Right cardiac atrium (tissue), 5 donors: ENCODE measurements around the gene RASSF5. TPM values are rescaled to one million over a fixed set of nuclear protein-coding genes. Genes with fewer than 3 reads are reported as not detected.

ENCODE experiments used
- ATAC-seq, 2 donors: fragments of 200-7000 bp; cut with Tn5 transposase; one replicate each; pipeline versions ENCODE4 v1.8.0 to v1.9.1; 2020; ENCODE audit warnings: moderate library complexity in 2 of 2, mild to moderate bottlenecking in 1 of 2
- DNase-seq, 3 donors: peaks; one replicate each; pipeline ENCODE4 v3.0.0-alpha.2; 2020
- H3K27ac ChIP-seq: one replicate; pipeline ENCODE4 v1.5.1; 2013; ENCODE audit warnings: mild to moderate bottlenecking, low read length, control low read depth, moderate library complexity
- H3K27me3 ChIP-seq: one replicate; pipeline ENCODE4 v1.6.1; 2013; ENCODE audit not compliant: control insufficient read depth, insufficient read depth
- H3K4me1 ChIP-seq: one replicate; pipeline ENCODE4 v1.6.1; 2013; ENCODE audit warnings: low read length; ENCODE audit not compliant: control insufficient read depth, insufficient read depth
- H3K4me3 ChIP-seq: one replicate; pipeline ENCODE4 v1.5.1; 2013; ENCODE audit warnings: low read length, control low read depth
- H3K9me3 ChIP-seq: one replicate; pipeline ENCODE4 v1.6.1; 2013; ENCODE audit warnings: low read length; ENCODE audit not compliant: control insufficient read depth
- WGBS: extraction: QIAGEN DNeasy Blood & Tissue Kit; methylation state at CpG from one replicate; pipeline ENCODE4 v1.1.7; 2013; 5-methylcytosine and 5-hydroxymethylcytosine counted together
- intact Hi-C, 4 donors: fragments of 100-400 bp; cut with DNase I; formaldehyde crosslinking; loops; one replicate each; pipeline versions ENCODE4 v1.11.0 to v1.14.0; 2022 to 2023
- polyA plus RNA-seq: library from polyadenylated mRNA; stranded (reverse); fragments of 200-250 nt; gene quantifications from one replicate; pipeline ENCODE4 v1.2.3, GENCODE V29; 2013
- total RNA-seq, 4 donors: library from RNA; stranded (reverse); fragmentation: NEBNext Ultra II Directional; extraction: Animal tissue kit (Norgen Biotek cat#: 25700); gene quantifications; one replicate each; pipeline ENCODE4 v1.2.1, GENCODE V29; 2021
- donor health status: healthy with polysubstance abuse.
- donor health status: DM: no; HTN: yes; CAD: no.
- donor health status: DM: no; HTN: no; CAD: no.
- donor health status: DM: no; HTN: yes; CAD: no; lungs with severe emphysema.
- donor health status: DM: yes; HTN: yes; CAD: no.

RASSF5 gene
- total and polyA plus RNA-seq, 5 donors, result 9.3 to 29.0 (median 19.8) TPM

- peaks cover 9% of the 10 kb centered on the region for H3K4me1 ChIP-seq
- H3K4me3 ChIP-seq, result no peak overlapping the region
- intact Hi-C loops, result no loop called here
- DNase-seq (no peak), ATAC-seq (no peak)
- no peaks in the 10 kb centered on the region for H3K27me3 ChIP-seq
- 37% methylated on average over 15 of the region's 15 CpGs for WGBS
- H3K27ac ChIP-seq, result no peak overlapping the region
- no peaks in the 10 kb centered on the region for H3K9me3 ChIP-seq
Observed at GRCh38 chr1:206466840-206467649, 40.3 kb upstream of the RASSF5 start.

- H3K4me3 ChIP-seq, result no peak overlapping the region
- H3K4me1 ChIP-seq, result peaks cover 9% of the 10 kb centered on the region
- H3K27ac ChIP-seq, result no peak overlapping the region
- H3K27me3 ChIP-seq, result no peaks in the 10 kb centered on the region
- WGBS, result 38% methylated on average over 9 of the region's 9 CpGs
- no peaks in the 10 kb centered on the region for H3K9me3 ChIP-seq
- peak; percentile 2 to 24 for ATAC-seq
- DNase-seq, result no peak
- intact Hi-C loops, result no loop called here
Observed at GRCh38 chr1:206467915-206468314, 39.4 kb upstream of the RASSF5 start.

GRCh38 chr1:206468571-206468970, 38.8 kb upstream of the RASSF5 start:
- Histone ChIP-seq H3K27me3 (no peaks in the 10 kb centered on the region), H3K27ac (no peak overlapping the region), H3K4me3 (no peak overlapping the region), H3K4me1 (peaks cover 9% of the 10 kb centered on the region), H3K9me3 (no peaks in the 10 kb centered on the region)
- WGBS, result 73% methylated on average over 3 of the region's 3 CpGs
- intact Hi-C loops, result no loop called here
- DNase-seq, result no peak
- ATAC-seq, result no peak

- no peak overlapping the region for H3K27ac ChIP-seq
- no peak for DNase-seq
- no peaks in the 10 kb centered on the region for H3K27me3 ChIP-seq
- no peaks in the 10 kb centered on the region for H3K9me3 ChIP-seq
- H3K4me3 ChIP-seq, result no peak overlapping the region
- H3K4me1 ChIP-seq, result peaks cover 7% of the 10 kb centered on the region
- 69% methylated on average over 2 of the region's 2 CpGs for whole genome bisulfite sequencing
- intact Hi-C loops, result no loop called here
- no peak for ATAC-seq
Observed at GRCh38 chr1:206469411-206469932, 37.9 kb upstream of the RASSF5 start.

- no peaks in the 10 kb centered on the region for H3K9me3 ChIP-seq
- 13% methylated on average over 10 of the region's 10 CpGs for WGBS
- no peak within 1 kb of the TSS for H3K27ac ChIP-seq
- DNase-seq (peak; percentile 54 to 79 (median 75)), ATAC-seq (peak; percentile 64 to 74)
- no peaks in the 10 kb centered on the region for H3K27me3 ChIP-seq
- H3K4me1 ChIP-seq, result peaks cover 7% of the 10 kb centered on the region
- peak within 1 kb of the TSS; percentile 48 for H3K4me3 ChIP-seq
- intact Hi-C loops, result loop anchor here in 1 of 4 donors (10.0 kb wide), 1 partner anchor 435 kb away; no protein-coding TSS in a partner anchor
Observed at GRCh38 chr1:206469933-206470691, 37.2 kb upstream of the RASSF5 start, which contains the start of gene IKBKE. Gene IKBKE (plus strand): TSS chr1:206470476. CDS start chr1:206473228, 2,752 bp downstream.

- ATAC-seq, result peak; percentile 42 to 73
- H3K27me3 ChIP-seq, result no peaks in the 10 kb centered on the region
- H3K27ac ChIP-seq, result no peak overlapping the region
- WGBS, result 2% methylated on average over 18 of the region's 18 CpGs
- DNase-seq, result peak in 2 of 3 donors; percentile 19 to 67
- intact Hi-C loops, result loop anchor here in 1 of 4 donors (10.0 kb wide), 1 partner anchor 434 kb away; no protein-coding TSS in a partner anchor
- peaks cover 7% of the 10 kb centered on the region for H3K4me1 ChIP-seq
- H3K4me3 ChIP-seq, result peak overlapping the region; percentile 48
- H3K9me3 ChIP-seq, result no peaks in the 10 kb centered on the region
Observed at GRCh38 chr1:206470692-206471414, 36.5 kb upstream of the RASSF5 start.

GRCh38 chr1:206471415-206471801, 35.9 kb upstream of the RASSF5 start:
- DNase-seq (no peak), ATAC-seq (no peak)
- no peaks in the 10 kb centered on the region for H3K27me3 ChIP-seq
- no peaks in the 10 kb centered on the region for H3K9me3 ChIP-seq
- H3K4me3 ChIP-seq, result no peak overlapping the region
- intact Hi-C loops, result loop anchor here in 1 of 4 donors (10.0 kb wide), 1 partner anchor 433 kb away; no protein-coding TSS in a partner anchor
- H3K27ac ChIP-seq, result no peak overlapping the region
- WGBS, result 67% methylated on average over 7 of the region's 7 CpGs
- H3K4me1 ChIP-seq, result peaks cover 7% of the 10 kb centered on the region

- peaks cover 7% of the 10 kb centered on the region for H3K4me1 ChIP-seq
- 91% methylated on average over 2 of the region's 2 CpGs for WGBS
- no peak overlapping the region for H3K4me3 ChIP-seq
Observed at GRCh38 chr1:206472024-206472423, 35.3 kb upstream of the RASSF5 start.

GRCh38 chr1:206472454-206472853, 34.9 kb upstream of the RASSF5 start:
- WGBS, result 30% methylated on average over 3 of the region's 3 CpGs
- H3K27me3 ChIP-seq, result no peaks in the 10 kb centered on the region
- H3K27ac ChIP-seq, result no peak overlapping the region
- ATAC-seq (peak; percentile 5 to 20), DNase-seq (peak in 1 of 3 donors; percentile 48)
- intact Hi-C loops, result loop anchor here in 1 of 4 donors (10.0 kb wide), 1 partner anchor 432 kb away; no protein-coding TSS in a partner anchor
- H3K4me1 ChIP-seq, result peaks cover 4% of the 10 kb centered on the region
- H3K9me3 ChIP-seq, result no peaks in the 10 kb centered on the region
- H3K4me3 ChIP-seq, result no peak overlapping the region

More at GRCh38 chr1:206472024-206472423, 35.3 kb upstream of the RASSF5 start:
- DNase-seq (no peak), ATAC-seq (no peak)
- no peak overlapping the region for H3K27ac ChIP-seq
- H3K27me3 ChIP-seq, result no peaks in the 10 kb centered on the region
- intact Hi-C loops, result loop anchor here in 1 of 4 donors (10.0 kb wide), 1 partner anchor 433 kb away; no protein-coding TSS in a partner anchor
- H3K9me3 ChIP-seq, result no peaks in the 10 kb centered on the region

GRCh38 chr1:206472886-206473285, 34.4 kb upstream of the RASSF5 start:
- no peaks in the 10 kb centered on the region for H3K27me3 ChIP-seq
- WGBS, result 66% methylated on average over 5 of the region's 5 CpGs
- no peak for DNase-seq
- H3K4me1 ChIP-seq, result no peaks in the 10 kb centered on the region
- H3K27ac ChIP-seq, result no peak overlapping the region
- intact Hi-C loops, result loop anchor here in 1 of 4 donors (10.0 kb wide), 1 partner anchor 432 kb away; no protein-coding TSS in a partner anchor
- ATAC-seq, result no peak
- no peak overlapping the region for H3K4me3 ChIP-seq
- no peaks in the 10 kb centered on the region for H3K9me3 ChIP-seq
